ENCODE measurements around the gene CMTM7.

Gene CMTM7

GRCh38 chr3:32414522-32415202 lies 23.0 kb downstream of the CMTM7 start:
- WGBS (ENCODE audit: extremely low coverage, insufficient coverage, insufficient read length), result no CpG with 5 or more reads among the region's 6 CpGs
- no peaks in the 10 kb centered on the region for H3K36me3 ChIP-seq (ENCODE audit: control insufficient read depth in 1 of 2, insufficient read depth in 2 of 2, low read length in 2 of 2)

GRCh38 chr3:32419742-32420125 lies 28.1 kb downstream of the CMTM7 start:
- Histone ChIP-seq H4K8ac (ENCODE audit: low read depth, low read length) (no peak overlapping the region), H3K9ac (ENCODE audit: low read length) (no peak overlapping the region), H2BK12ac (ENCODE audit: low read length) (peak overlapping the region; percentile 56), H3K18ac (ENCODE audit: low read length) (no peak overlapping the region), H3K14ac (ENCODE audit: low read length) (no peak overlapping the region), H3K79me1 (ENCODE audit: low read length) (peaks cover 10% of the 10 kb centered on the region), H3K4me1 (ENCODE audit: control insufficient read depth in 1 of 2, insufficient read depth in 2 of 2, low read length in 2 of 2) (peaks cover 21 to 26% of the 10 kb centered on the region in 2 experiments), H2AFZ (ENCODE audit: insufficient read depth, low read length, poor library complexity) (no peak overlapping the region), H2AK5ac (ENCODE audit: low read length) (no peak overlapping the region), H3K4me3 (ENCODE audit: low read depth, low read length) (no peak overlapping the region), H3K27ac (ENCODE audit: low read depth, low read length) (peak overlapping the region; percentile 86), H3K4me2 (ENCODE audit: low read length) (no peak overlapping the region), H3K27me3 (ENCODE audit: insufficient read depth, low read length) (no peaks in the 10 kb centered on the region), H4K91ac (ENCODE audit: low read depth, low read length) (no peak overlapping the region), H3K4ac (ENCODE audit: low read depth, low read length) (no peak overlapping the region), H3K79me2 (ENCODE audit: control insufficient read depth, insufficient read depth, low read length, poor library complexity) (peaks cover 9% of the 10 kb centered on the region), H2BK5ac (ENCODE audit: low read depth, low read length, poor library complexity) (peak overlapping the region; percentile 31), H2BK120ac (ENCODE audit: insufficient read depth, low read length, poor library complexity) (no peak overlapping the region), H3K36me3 (ENCODE audit: control insufficient read depth in 1 of 2, insufficient read depth in 2 of 2, low read length in 2 of 2) (no peaks in the 10 kb centered on the region), H3K9me3 (ENCODE audit: insufficient read depth, low read depth, low read length) (no peaks in the 10 kb centered on the region), H3K23ac (ENCODE audit: low read length) (no peak overlapping the region), H4K12ac (ENCODE audit: low read depth, low read length) (no peak overlapping the region)
- no CpG with 5 or more reads among the region's 2 CpGs for WGBS (ENCODE audit: extremely low coverage, insufficient coverage, insufficient read length)
- DNase-seq, result no peak

More at GRCh38 chr3:32414522-32415202, 23.0 kb downstream of the CMTM7 start:
- no peak overlapping the region for H3K4me2 ChIP-seq (ENCODE audit: low read length)
- no peak overlapping the region for H2BK12ac ChIP-seq (ENCODE audit: low read length)
- no peak overlapping the region for H2BK5ac ChIP-seq (ENCODE audit: low read depth, low read length, poor library complexity)
- H3K4me1 ChIP-seq (ENCODE audit: control insufficient read depth in 1 of 2, insufficient read depth in 2 of 2, low read length in 2 of 2), result peaks cover 4 to 9% of the 10 kb centered on the region in 2 experiments
- H4K91ac ChIP-seq (ENCODE audit: low read depth, low read length), result no peak overlapping the region
- H3K4me3 ChIP-seq (ENCODE audit: low read depth, low read length), result no peak overlapping the region
- H2AK5ac ChIP-seq (ENCODE audit: low read length), result no peak overlapping the region
- H3K79me1 ChIP-seq (ENCODE audit: low read length), result no peaks in the 10 kb centered on the region
- no peak overlapping the region for H3K27ac ChIP-seq (ENCODE audit: low read depth, low read length)
- H3K79me2 ChIP-seq (ENCODE audit: control insufficient read depth, insufficient read depth, low read length, poor library complexity), result peaks cover 2% of the 10 kb centered on the region
- H3K27me3 ChIP-seq (ENCODE audit: insufficient read depth, low read length), result no peaks in the 10 kb centered on the region
- H2AFZ ChIP-seq (ENCODE audit: insufficient read depth, low read length, poor library complexity), result no peak overlapping the region
- H3K4ac ChIP-seq (ENCODE audit: low read depth, low read length), result no peak overlapping the region
- H3K14ac ChIP-seq (ENCODE audit: low read length), result no peak overlapping the region
- no peak overlapping the region for H2BK120ac ChIP-seq (ENCODE audit: insufficient read depth, low read length, poor library complexity)
- H3K9me3 ChIP-seq (ENCODE audit: insufficient read depth, low read depth, low read length), result no peaks in the 10 kb centered on the region
- no peak overlapping the region for H4K8ac ChIP-seq (ENCODE audit: low read depth, low read length)
- no peak overlapping the region for H4K12ac ChIP-seq (ENCODE audit: low read depth, low read length)
- H3K18ac ChIP-seq (ENCODE audit: low read length), result no peak overlapping the region
- no peak overlapping the region for H3K23ac ChIP-seq (ENCODE audit: low read length)
- no peak overlapping the region for H3K9ac ChIP-seq (ENCODE audit: low read length)
- DNase-seq, result no peak

GRCh38 chr3:32420126-32421038 lies 28.7 kb downstream of the CMTM7 start:
- H4K12ac ChIP-seq (ENCODE audit: low read depth, low read length), result peak overlapping the region; percentile 27

GRCh38 chr3:32421185-32421584 lies 29.5 kb downstream of the CMTM7 start:
- no peak for DNase-seq
- no peak overlapping the region for H3K4me3 ChIP-seq (ENCODE audit: low read depth, low read length)
- no peak overlapping the region for H4K12ac ChIP-seq (ENCODE audit: low read depth, low read length)
- H2BK5ac ChIP-seq (ENCODE audit: low read depth, low read length, poor library complexity), result peak overlapping the region; percentile 77
- H3K79me1 ChIP-seq (ENCODE audit: low read length), result peaks cover 10% of the 10 kb centered on the region
- peak overlapping the region; percentile 85 for H3K27ac ChIP-seq (ENCODE audit: low read depth, low read length)
- peak overlapping the region; percentile 35 for H2BK120ac ChIP-seq (ENCODE audit: insufficient read depth, low read length, poor library complexity)
- peak overlapping the region; percentile 30 for H2AK5ac ChIP-seq (ENCODE audit: low read length)
- H2BK12ac ChIP-seq (ENCODE audit: low read length), result peak overlapping the region; percentile 32
- peak overlapping the region; percentile 15 for H3K4ac ChIP-seq (ENCODE audit: low read depth, low read length)
- no peak overlapping the region for H3K23ac ChIP-seq (ENCODE audit: low read length)
- no CpG with 5 or more reads among the region's 3 CpGs for WGBS (ENCODE audit: extremely low coverage, insufficient coverage, insufficient read length)
- H3K9me3 ChIP-seq (ENCODE audit: insufficient read depth, low read depth, low read length), result no peaks in the 10 kb centered on the region
- H3K27me3 ChIP-seq (ENCODE audit: insufficient read depth, low read length), result no peaks in the 10 kb centered on the region
- H3K18ac ChIP-seq (ENCODE audit: low read length), result peak overlapping the region; percentile 55
- H3K9ac ChIP-seq (ENCODE audit: low read length), result no peak overlapping the region
- peak overlapping the region; percentile 12 for H4K8ac ChIP-seq (ENCODE audit: low read depth, low read length)
- H3K4me1 ChIP-seq (ENCODE audit: control insufficient read depth in 1 of 2, insufficient read depth in 2 of 2, low read length in 2 of 2), result peaks cover 23 to 26% of the 10 kb centered on the region in 2 experiments
- peaks cover 7% of the 10 kb centered on the region for H3K79me2 ChIP-seq (ENCODE audit: control insufficient read depth, insufficient read depth, low read length, poor library complexity)
- H3K14ac ChIP-seq (ENCODE audit: low read length), result peak overlapping the region; percentile 37
- peak overlapping the region; percentile 7 for H3K4me2 ChIP-seq (ENCODE audit: low read length)
- peak overlapping the region; percentile 48 for H2AFZ ChIP-seq (ENCODE audit: insufficient read depth, low read length, poor library complexity)
- peak overlapping the region; percentile 80 for H4K91ac ChIP-seq (ENCODE audit: low read depth, low read length)
- no peaks in the 10 kb centered on the region for H3K36me3 ChIP-seq (ENCODE audit: control insufficient read depth in 1 of 2, insufficient read depth in 2 of 2, low read length in 2 of 2)

More at GRCh38 chr3:32420126-32421038, 28.7 kb downstream of the CMTM7 start:
- Histone ChIP-seq H3K79me1 (ENCODE audit: low read length) (peaks cover 10% of the 10 kb centered on the region), H3K27ac (ENCODE audit: low read depth, low read length) (peak overlapping the region; percentile 86), H3K4me1 (ENCODE audit: control insufficient read depth in 1 of 2, insufficient read depth in 2 of 2, low read length in 2 of 2) (peaks cover 23 to 26% of the 10 kb centered on the region in 2 experiments), H3K9me3 (ENCODE audit: insufficient read depth, low read depth, low read length) (no peaks in the 10 kb centered on the region), H4K8ac (ENCODE audit: low read depth, low read length) (peak overlapping the region; percentile 49), H3K4ac (ENCODE audit: low read depth, low read length) (no peak overlapping the region), H3K23ac (ENCODE audit: low read length) (no peak overlapping the region), H3K4me3 (ENCODE audit: low read depth, low read length) (no peak overlapping the region), H3K18ac (ENCODE audit: low read length) (peak overlapping the region; percentile 55), H3K14ac (ENCODE audit: low read length) (peak overlapping the region; percentile 67), H3K27me3 (ENCODE audit: insufficient read depth, low read length) (no peaks in the 10 kb centered on the region), H3K9ac (ENCODE audit: low read length) (no peak overlapping the region), H2BK5ac (ENCODE audit: low read depth, low read length, poor library complexity) (peak overlapping the region; percentile 77), H4K91ac (ENCODE audit: low read depth, low read length) (peak overlapping the region; percentile 80), H2AK5ac (ENCODE audit: low read length) (peak overlapping the region; percentile 32), H3K4me2 (ENCODE audit: low read length) (peak overlapping the region; percentile 7), H3K79me2 (ENCODE audit: control insufficient read depth, insufficient read depth, low read length, poor library complexity) (peaks cover 7% of the 10 kb centered on the region), H2BK12ac (ENCODE audit: low read length) (peak overlapping the region; percentile 56), H3K36me3 (ENCODE audit: control insufficient read depth in 1 of 2, insufficient read depth in 2 of 2, low read length in 2 of 2) (no peaks in the 10 kb centered on the region), H2BK120ac (ENCODE audit: insufficient read depth, low read length, poor library complexity) (peak overlapping the region; percentile 23), H2AFZ (ENCODE audit: insufficient read depth, low read length, poor library complexity) (peak overlapping the region; percentile 48)
- DNase-seq, result peak; percentile 53 to 76
- WGBS (ENCODE audit: extremely low coverage, insufficient coverage, insufficient read length), result no CpG with 5 or more reads among the region's 14 CpGs

All from trophoblast cell (in vitro differentiated cells and primary cell).